Cardiac fibroblast (primary cell): ENCODE data around the gene GIT2.

Experiments
- DNase-seq, 2 donors: peaks; one replicate each; pipeline versions ENCODE4 v3.0.0 to v3.0.0-alpha.2; 2010; ENCODE audit warnings: low read depth in 2 of 2
- H3K4me3 ChIP-seq, 2 donors: replicated peaks in 1 of 2; 1 replicate in 1 of 2; 2 replicates in 1 of 2; pipeline ENCODE4 v1.5.1; 2011; ENCODE audit warnings: low read depth in 2 of 2, low read length in 2 of 2, mild to moderate bottlenecking in 2 of 2, moderate library complexity in 1 of 2
- CTCF ChIP-seq: IDR thresholded peaks from one replicate; pipeline ENCODE4 v1.5.1; 2011; ENCODE audit warnings: low read depth, mild to moderate bottlenecking, low read length, inconsistent platforms

Gene GIT2

GRCh38 chr12:109995686-109996482 lies at the start of gene GIT2:
GIT2 (minus strand) TSS chr12:109996368; CDS start chr12:109996224, 144 bp downstream.
- peak; percentile 90 to 92 for DNase-seq
- H3K4me3 ChIP-seq = peak within 1 kb of the TSS; percentile 91 to 97
- no peak for TF ChIP-seq CTCF

- no peak for TF ChIP-seq CTCF
- H3K4me3 ChIP-seq = no peak overlapping the region
- no peak for DNase-seq
Observed at GRCh38 chr12:110042264-110042663, 46.1 kb upstream of the GIT2 start.

GRCh38 chr12:110039085-110039807 lies 43.1 kb upstream of the GIT2 start:
- TF ChIP-seq CTCF = no peak
- H3K4me3 ChIP-seq = no peak overlapping the region
- DNase-seq = peak; percentile 88 to 99

- no peak for TF ChIP-seq CTCF
- no peak for DNase-seq
- H3K4me3 ChIP-seq = no peak overlapping the region
Observed at GRCh38 chr12:110038741-110039084, 42.5 kb upstream of the GIT2 start.

GRCh38 chr12:110037315-110037714 lies 41.1 kb upstream of the GIT2 start:
- no peak for TF ChIP-seq CTCF
- DNase-seq = no peak

GRCh38 chr12:110035534-110036104 lies 39.5 kb upstream of the GIT2 start:
- no peak for TF ChIP-seq CTCF
- no peak overlapping the region for H3K4me3 ChIP-seq

More at GRCh38 chr12:110037315-110037714, 41.1 kb upstream of the GIT2 start:
- no peak overlapping the region for H3K4me3 ChIP-seq

More at GRCh38 chr12:110035534-110036104, 39.5 kb upstream of the GIT2 start:
- DNase-seq = no peak
